ENCODE measurements around the gene TMCC1.

The TMCC1 gene

DNA sequence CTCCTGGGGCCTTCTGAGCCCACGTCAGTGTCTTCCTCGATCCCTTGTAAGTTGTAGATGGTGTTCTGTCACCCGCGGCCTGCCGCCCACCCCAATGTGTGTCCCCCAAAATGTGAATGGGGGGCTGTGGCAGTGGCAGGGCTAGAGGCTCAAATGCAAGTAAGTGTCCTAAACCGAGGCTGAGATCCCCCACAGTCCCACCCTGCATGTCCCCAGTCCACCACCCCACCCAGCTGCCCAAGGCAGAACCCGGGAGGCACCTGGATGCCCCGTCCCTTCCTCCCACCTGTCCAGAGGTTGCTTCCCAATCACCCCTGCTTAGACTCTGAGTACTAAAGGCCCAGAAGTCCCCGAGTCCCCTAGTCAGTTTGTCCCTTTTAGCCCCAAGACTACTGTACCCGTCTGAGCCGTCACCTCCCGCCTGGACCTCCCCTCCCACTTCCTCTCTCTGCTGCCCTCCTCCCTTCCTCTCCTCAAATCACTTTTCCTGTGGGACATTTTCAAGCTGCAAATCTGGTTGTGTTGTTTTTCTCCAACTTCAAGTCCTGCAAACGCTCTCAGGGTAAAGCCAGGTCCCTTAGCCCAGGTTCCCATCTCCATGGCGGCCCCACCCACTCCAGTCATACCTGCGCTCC, 275.2 kb downstream of the TMCC1 start:
- no peak overlapping the region for H3K4me2 ChIP-seq
- no peaks in the 10 kb centered on the region for H3K79me2 ChIP-seq (ENCODE audit: insufficient read depth, low read depth)
- H3K27me3 ChIP-seq (ENCODE audit: insufficient read depth, low read depth), result no peaks in the 10 kb centered on the region
- H3K27ac ChIP-seq, result no peak overlapping the region
- no peak overlapping the region for H3K9ac ChIP-seq
- TF ChIP-seq, protein P1, sequence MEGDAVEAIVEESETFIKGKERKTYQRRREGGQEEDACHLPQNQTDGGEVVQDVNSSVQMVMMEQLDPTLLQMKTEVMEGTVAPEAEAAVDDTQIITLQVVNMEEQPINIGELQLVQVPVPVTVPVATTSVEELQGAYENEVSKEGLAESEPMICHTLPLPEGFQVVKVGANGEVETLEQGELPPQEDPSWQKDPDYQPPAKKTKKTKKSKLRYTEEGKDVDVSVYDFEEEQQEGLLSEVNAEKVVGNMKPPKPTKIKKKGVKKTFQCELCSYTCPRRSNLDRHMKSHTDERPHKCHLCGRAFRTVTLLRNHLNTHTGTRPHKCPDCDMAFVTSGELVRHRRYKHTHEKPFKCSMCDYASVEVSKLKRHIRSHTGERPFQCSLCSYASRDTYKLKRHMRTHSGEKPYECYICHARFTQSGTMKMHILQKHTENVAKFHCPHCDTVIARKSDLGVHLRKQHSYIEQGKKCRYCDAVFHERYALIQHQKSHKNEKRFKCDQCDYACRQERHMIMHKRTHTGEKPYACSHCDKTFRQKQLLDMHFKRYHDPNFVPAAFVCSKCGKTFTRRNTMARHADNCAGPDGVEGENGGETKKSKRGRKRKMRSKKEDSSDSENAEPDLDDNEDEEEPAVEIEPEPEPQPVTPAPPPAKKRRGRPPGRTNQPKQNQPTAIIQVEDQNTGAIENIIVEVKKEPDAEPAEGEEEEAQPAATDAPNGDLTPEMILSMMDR (conservative IDR thresholded peaks at IDR 0.05; ENCODE audit: low read depth, low read length), result no peak
- H4K20me1 ChIP-seq (ENCODE audit: insufficient read depth), result no peaks in the 10 kb centered on the region
- H3K36me3 ChIP-seq (ENCODE audit: insufficient read depth), result no peaks in the 10 kb centered on the region
- H2AFZ ChIP-seq (ENCODE audit: low read depth), result no peak overlapping the region
- no peaks in the 10 kb centered on the region for H3K4me1 ChIP-seq (ENCODE audit: low read depth, poor library complexity, severe bottlenecking)
- no peak overlapping the region for H3K4me3 ChIP-seq (IDR thresholded peaks at IDR 0.05; ENCODE audit: insufficient read depth, low read depth, low read length)

DNA sequence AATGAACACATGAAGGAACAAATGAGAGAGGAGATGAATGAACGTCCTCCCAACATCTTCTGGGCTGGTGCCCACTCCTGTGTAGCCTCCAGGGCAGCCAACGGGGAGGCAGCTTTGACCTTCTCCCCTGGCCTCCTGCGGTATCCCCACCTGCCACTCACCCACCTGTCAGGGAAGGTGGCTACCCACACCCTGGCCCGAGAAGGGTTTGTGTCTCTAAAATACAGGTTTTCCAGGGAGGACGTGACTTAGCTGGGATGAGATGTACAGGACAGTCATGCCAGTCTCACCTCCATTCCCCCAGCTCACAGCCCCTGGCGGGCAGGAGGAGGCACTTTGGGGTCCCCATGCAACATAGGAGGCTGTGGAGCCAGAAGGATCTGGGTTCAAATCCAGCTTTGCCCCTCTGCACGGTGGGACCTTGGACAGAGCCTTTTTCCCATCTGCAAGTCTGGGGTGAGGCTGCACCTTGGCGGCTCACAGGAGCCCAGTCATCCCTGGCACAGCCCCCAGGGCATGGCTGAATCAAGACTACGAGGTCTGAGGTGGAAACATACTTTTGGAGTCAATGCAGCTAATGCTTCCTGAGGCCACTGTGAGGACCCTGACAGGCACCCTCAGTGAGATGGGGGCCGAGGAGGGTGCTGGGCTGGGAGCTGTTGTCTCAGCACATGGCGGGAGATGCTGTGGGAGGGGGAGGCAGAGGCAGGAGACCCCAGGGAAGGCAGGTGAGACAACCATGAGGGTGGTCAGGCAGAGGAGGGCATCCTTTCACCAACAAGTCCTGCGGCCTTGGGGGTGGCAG, 275.9 kb downstream of the TMCC1 start:
- Histone ChIP-seq H3K27me3 (ENCODE audit: insufficient read depth, low read depth) (no peaks in the 10 kb centered on the region), H3K36me3 (ENCODE audit: insufficient read depth) (no peaks in the 10 kb centered on the region), H3K4me1 (ENCODE audit: low read depth, poor library complexity, severe bottlenecking) (no peaks in the 10 kb centered on the region), H3K79me2 (ENCODE audit: insufficient read depth, low read depth) (no peaks in the 10 kb centered on the region), H4K20me1 (ENCODE audit: insufficient read depth) (no peaks in the 10 kb centered on the region), H3K9ac (no peak overlapping the region), H3K4me2 (no peak overlapping the region), H3K4me3 (IDR thresholded peaks at IDR 0.05; ENCODE audit: insufficient read depth, low read depth, low read length) (no peak overlapping the region), H3K27ac (no peak overlapping the region), H2AFZ (ENCODE audit: low read depth) (no peak overlapping the region)
- TF ChIP-seq, protein P1 (conservative IDR thresholded peaks at IDR 0.05; ENCODE audit: low read depth, low read length), result no peak

DNA sequence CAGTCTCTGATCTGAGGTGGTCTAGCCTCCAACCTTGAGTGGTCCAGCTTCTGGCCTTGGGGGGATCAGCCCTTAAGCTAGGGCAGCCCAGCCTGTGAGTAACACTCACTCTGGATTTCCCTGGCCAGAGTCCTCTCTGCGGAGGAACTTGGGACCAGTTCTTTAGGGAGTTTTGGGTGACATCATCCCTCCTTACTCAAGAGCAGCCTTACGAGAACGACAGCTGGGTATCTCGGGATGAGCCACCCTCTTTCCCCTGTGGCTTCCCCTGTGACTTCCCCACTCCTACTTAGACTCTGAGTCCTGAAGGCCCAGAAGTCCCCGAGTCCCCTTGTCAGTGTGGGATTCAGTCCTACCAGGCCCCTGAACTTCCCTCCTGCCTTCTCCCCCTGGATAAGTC, 276.8 kb downstream of the TMCC1 start:
- Histone ChIP-seq H3K36me3 (ENCODE audit: insufficient read depth) (no peaks in the 10 kb centered on the region), H3K4me3 (IDR thresholded peaks at IDR 0.05; ENCODE audit: insufficient read depth, low read depth, low read length) (no peak overlapping the region), H3K27me3 (ENCODE audit: insufficient read depth, low read depth) (no peaks in the 10 kb centered on the region), H3K79me2 (ENCODE audit: insufficient read depth, low read depth) (no peaks in the 10 kb centered on the region), H3K4me2 (no peak overlapping the region), H2AFZ (ENCODE audit: low read depth) (no peak overlapping the region), H4K20me1 (ENCODE audit: insufficient read depth) (no peaks in the 10 kb centered on the region), H3K9ac (no peak overlapping the region), H3K27ac (no peak overlapping the region), H3K4me1 (ENCODE audit: low read depth, poor library complexity, severe bottlenecking) (no peaks in the 10 kb centered on the region)
- TF ChIP-seq, protein P1 (conservative IDR thresholded peaks at IDR 0.05; ENCODE audit: low read depth, low read length), result no peak

DNA sequence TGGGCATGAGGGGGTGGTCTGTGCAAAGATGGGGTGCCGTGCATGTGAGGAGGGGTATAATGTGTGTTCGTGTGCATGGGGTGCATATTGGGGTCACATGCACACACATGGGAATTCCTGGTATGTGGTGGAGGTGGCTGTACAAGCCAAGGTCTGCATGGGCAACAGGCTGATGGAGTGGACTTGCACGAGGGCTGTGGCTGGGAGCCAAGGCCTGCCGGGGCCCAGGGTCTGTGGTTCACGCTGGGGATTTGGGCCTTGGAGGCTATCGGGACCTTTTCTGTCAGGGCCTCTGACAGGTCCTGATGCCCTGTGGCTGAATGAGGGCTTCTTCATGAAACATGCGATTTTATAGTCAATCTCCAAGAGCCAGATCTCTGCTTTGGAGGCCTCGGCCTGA, 277.2 kb downstream of the TMCC1 start:
- H3K36me3 ChIP-seq (ENCODE audit: insufficient read depth), result no peaks in the 10 kb centered on the region
- no peak overlapping the region for H3K9ac ChIP-seq
- H3K79me2 ChIP-seq (ENCODE audit: insufficient read depth, low read depth), result no peaks in the 10 kb centered on the region
- no peak overlapping the region for H3K4me3 ChIP-seq (IDR thresholded peaks at IDR 0.05; ENCODE audit: insufficient read depth, low read depth, low read length)
- H2AFZ ChIP-seq (ENCODE audit: low read depth), result no peak overlapping the region
- H3K4me1 ChIP-seq (ENCODE audit: low read depth, poor library complexity, severe bottlenecking), result no peaks in the 10 kb centered on the region
- no peaks in the 10 kb centered on the region for H4K20me1 ChIP-seq (ENCODE audit: insufficient read depth)
- no peak overlapping the region for H3K4me2 ChIP-seq
- H3K27ac ChIP-seq, result no peak overlapping the region
- no peaks in the 10 kb centered on the region for H3K27me3 ChIP-seq (ENCODE audit: insufficient read depth, low read depth)
- TF ChIP-seq, protein P1 (conservative IDR thresholded peaks at IDR 0.05; ENCODE audit: low read depth, low read length), result no peak

Data from KMS-11 (cell line).